HG02571 (cell line): ENCODE results near the gene CD44.
A peak's percentile ranks its signal among the peaks of the same experiment; 100 is the strongest.
"Not testable (repeated sequence)": the region's sequence is repeated elsewhere in the genome, so short reads cannot be mapped to it uniquely, and the experiment has no call there.

Experiments used
- ATAC-seq: cut with Tn5 transposase; IDR thresholded peaks from one replicate; pipeline ENCODE4 v1.9.1; 2021; ENCODE audit warnings: mild to moderate bottlenecking, moderate library complexity; ENCODE audit not compliant: unreplicated experiment

CD44 gene

GRCh38 chr11:35138943-35139721, at the start of gene CD44:
TSS of gene CD44 (plus strand) at chr11:35139171. CDS start at chr11:35139304, 133 bp downstream.
- ATAC-seq = peak; percentile 35

GRCh38 chr11:35089666-35090065, 49.3 kb upstream of the CD44 start:
- peak; percentile 69 for ATAC-seq

GRCh38 chr11:35090125-35090524, 48.8 kb upstream of the CD44 start:
- ATAC-seq = no peak

GRCh38 chr11:35090991-35091390, 48.0 kb upstream of the CD44 start:
- not testable (repeated sequence) for ATAC-seq

- ATAC-seq = no peak
These were observed 42.2 kb upstream of the CD44 start for GRCh38 chr11:35096723-35097122.

GRCh38 chr11:35097814-35098455, 41.0 kb upstream of the CD44 start:
- no peak for ATAC-seq

- no peak for ATAC-seq
These were observed 40.1 kb upstream of the CD44 start for GRCh38 chr11:35098855-35099254.

- no peak for ATAC-seq
These were observed 39.5 kb upstream of the CD44 start for GRCh38 chr11:35099278-35100012.

GRCh38 chr11:35100013-35100383, 39.0 kb upstream of the CD44 start:
- no peak for ATAC-seq

- no peak for ATAC-seq
These were observed 37.7 kb upstream of the CD44 start for GRCh38 chr11:35101223-35101622.

GRCh38 chr11:35102267-35102666, 36.7 kb upstream of the CD44 start:
- no peak for ATAC-seq

GRCh38 chr11:35103366-35104208, 35.4 kb upstream of the CD44 start:
- ATAC-seq = no peak

- ATAC-seq = no peak
These were observed 34.3 kb upstream of the CD44 start for GRCh38 chr11:35104655-35105054.

- no peak for ATAC-seq
These were observed 33.5 kb upstream of the CD44 start for GRCh38 chr11:35105319-35106079.

- ATAC-seq = peak; percentile 61
These were observed 32.4 kb upstream of the CD44 start for GRCh38 chr11:35106595-35106994.

GRCh38 chr11:35107861-35108260, 31.1 kb upstream of the CD44 start:
- no peak for ATAC-seq

GRCh38 chr11:35108336-35108735, 30.6 kb upstream of the CD44 start:
- ATAC-seq = not testable (repeated sequence)

- no peak for ATAC-seq
These were observed 29.9 kb upstream of the CD44 start for GRCh38 chr11:35109041-35109440.

- ATAC-seq = no peak
These were observed 29.1 kb upstream of the CD44 start for GRCh38 chr11:35109827-35110226.
